Ureter (tissue), 1 donor: ENCODE data around the gene TAF3. TPM values are rescaled to one million over a fixed set of nuclear protein-coding genes. Genes with fewer than 3 reads are reported as not detected.

Experiments
- DNase-seq: peaks from one replicate; pipeline ENCODE4 v3.0.0-alpha.2; 2020; ENCODE audit warnings: low spot score
- total RNA-seq: library from RNA; stranded (reverse); gene quantifications from one replicate; pipeline ENCODE4 v1.2.4, GENCODE V29; 2023
- donor health status: DM: yes; HTN: yes; CAD: no.

TAF3 gene
- total RNA-seq, 1 donor from 2014 or later, result 10.0 TPM

- no peak for DNase-seq
These were observed 216.2 kb downstream of the TAF3 start for GRCh38 chr10:8034466-8035005.

GRCh38 chr10:8035006-8035640 is 216.8 kb downstream of the TAF3 start:
- DNase-seq, result no peak

- no peak for DNase-seq
These were observed 217.6 kb downstream of the TAF3 start for GRCh38 chr10:8035641-8036470.

GRCh38 chr10:8036506-8037198 is 218.3 kb downstream of the TAF3 start:
- no peak for DNase-seq

GRCh38 chr10:8037199-8037801 is 219.0 kb downstream of the TAF3 start:
- no peak for DNase-seq

GRCh38 chr10:8037941-8038894 is 219.9 kb downstream of the TAF3 start:
- no peak for DNase-seq

GRCh38 chr10:8039321-8039881 is 221.1 kb downstream of the TAF3 start:
- no peak for DNase-seq

GRCh38 chr10:8040651-8041050 is 222.3 kb downstream of the TAF3 start:
- no peak for DNase-seq

GRCh38 chr10:8041284-8041991 is 223.1 kb downstream of the TAF3 start:
- DNase-seq, result no peak

- DNase-seq, result no peak
These were observed 223.9 kb downstream of the TAF3 start for GRCh38 chr10:8041992-8042720.

- no peak for DNase-seq
These were observed 224.6 kb downstream of the TAF3 start for GRCh38 chr10:8042721-8043568.

GRCh38 chr10:8043569-8044306 is 225.4 kb downstream of the TAF3 start:
- DNase-seq, result peak; percentile 54

GRCh38 chr10:8044331-8044907 is 226.1 kb downstream of the TAF3 start:
- DNase-seq, result no peak

GRCh38 chr10:8044908-8045725 is 226.8 kb downstream of the TAF3 start:
- DNase-seq, result peak; percentile 72

GRCh38 chr10:8045726-8046494 is 227.6 kb downstream of the TAF3 start:
- DNase-seq, result no peak
